GM12878 (cell line): ENCODE data around the gene CHMP4A.

Experiments used
- ZNF217 ChIP-seq: fragments of 450-650 bp; IDR thresholded peaks from 2 replicates; pipeline ENCODE4 v1.6.1; 2017; ENCODE audit warnings: antibody characterized with exemption, mild to moderate bottlenecking
- TF ChIP-seq, protein P1 (sequence below): IDR thresholded peaks from 2 replicates; pipeline ENCODE4 v1.6.1; 2011; ENCODE audit warnings: borderline replicate concordance, low read depth, mild to moderate bottlenecking, moderate library complexity, low read length; ENCODE audit not compliant: insufficient read depth, poor library complexity, severe bottlenecking
- TF ChIP-seq, protein P2 (sequence below): IDR thresholded peaks from 2 replicates; pipeline ENCODE4 v1.6.1; 2011; ENCODE audit warnings: borderline replicate concordance, low read depth, mild to moderate bottlenecking, moderate library complexity, mixed read lengths, low read length; ENCODE audit not compliant: insufficient read depth; ENCODE audit errors: extremely low read length
- TF ChIP-seq, protein P3 (sequence below): fragments of 150-350 bp; IDR thresholded peaks from 2 replicates; pipeline ENCODE4 v1.6.1; 2016; ENCODE audit warnings: low read depth, low read length

DNA sequence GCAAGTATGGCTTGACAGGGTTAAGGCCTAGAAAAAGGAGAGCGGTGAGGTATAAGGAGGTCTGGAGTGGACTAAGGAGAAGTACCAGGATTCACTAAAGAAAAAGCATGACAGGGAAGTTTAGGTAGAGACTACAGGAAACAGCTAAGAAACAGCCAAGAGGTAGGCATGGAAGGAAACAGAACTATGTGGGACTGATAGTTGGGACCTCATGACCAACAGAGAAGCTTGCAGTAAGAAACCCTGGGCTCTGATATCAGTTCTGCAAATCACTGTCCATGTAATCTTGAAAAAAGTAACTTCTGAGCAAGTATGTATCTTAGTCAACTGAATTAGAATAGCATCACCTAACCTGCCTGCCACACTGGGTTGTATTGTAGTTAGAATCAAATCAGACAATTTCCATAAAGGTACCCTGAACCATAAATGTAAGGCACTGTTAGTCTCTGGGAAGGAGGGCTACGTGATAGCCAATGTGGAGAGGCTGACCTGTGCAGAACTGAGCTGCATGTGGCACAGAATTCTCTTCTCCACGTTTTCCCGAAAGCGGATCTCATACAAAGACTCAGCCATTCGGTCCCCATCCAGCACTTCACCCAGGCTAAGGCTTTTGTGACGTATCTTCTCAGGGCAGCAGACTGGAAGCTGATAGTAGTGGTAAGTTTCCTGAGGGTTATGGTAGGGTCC, 19.0 kb downstream of the CHMP4A start:
- TF ChIP-seq, protein P1, sequence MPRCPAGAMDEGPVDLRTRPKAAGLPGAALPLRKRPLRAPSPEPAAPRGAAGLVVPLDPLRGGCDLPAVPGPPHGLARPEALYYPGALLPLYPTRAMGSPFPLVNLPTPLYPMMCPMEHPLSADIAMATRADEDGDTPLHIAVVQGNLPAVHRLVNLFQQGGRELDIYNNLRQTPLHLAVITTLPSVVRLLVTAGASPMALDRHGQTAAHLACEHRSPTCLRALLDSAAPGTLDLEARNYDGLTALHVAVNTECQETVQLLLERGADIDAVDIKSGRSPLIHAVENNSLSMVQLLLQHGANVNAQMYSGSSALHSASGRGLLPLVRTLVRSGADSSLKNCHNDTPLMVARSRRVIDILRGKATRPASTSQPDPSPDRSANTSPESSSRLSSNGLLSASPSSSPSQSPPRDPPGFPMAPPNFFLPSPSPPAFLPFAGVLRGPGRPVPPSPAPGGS, result no peak
- TF ChIP-seq, protein P2, sequence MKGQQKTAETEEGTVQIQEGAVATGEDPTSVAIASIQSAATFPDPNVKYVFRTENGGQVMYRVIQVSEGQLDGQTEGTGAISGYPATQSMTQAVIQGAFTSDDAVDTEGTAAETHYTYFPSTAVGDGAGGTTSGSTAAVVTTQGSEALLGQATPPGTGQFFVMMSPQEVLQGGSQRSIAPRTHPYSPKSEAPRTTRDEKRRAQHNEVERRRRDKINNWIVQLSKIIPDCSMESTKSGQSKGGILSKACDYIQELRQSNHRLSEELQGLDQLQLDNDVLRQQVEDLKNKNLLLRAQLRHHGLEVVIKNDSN, result no peak
- TF ChIP-seq, protein P3, sequence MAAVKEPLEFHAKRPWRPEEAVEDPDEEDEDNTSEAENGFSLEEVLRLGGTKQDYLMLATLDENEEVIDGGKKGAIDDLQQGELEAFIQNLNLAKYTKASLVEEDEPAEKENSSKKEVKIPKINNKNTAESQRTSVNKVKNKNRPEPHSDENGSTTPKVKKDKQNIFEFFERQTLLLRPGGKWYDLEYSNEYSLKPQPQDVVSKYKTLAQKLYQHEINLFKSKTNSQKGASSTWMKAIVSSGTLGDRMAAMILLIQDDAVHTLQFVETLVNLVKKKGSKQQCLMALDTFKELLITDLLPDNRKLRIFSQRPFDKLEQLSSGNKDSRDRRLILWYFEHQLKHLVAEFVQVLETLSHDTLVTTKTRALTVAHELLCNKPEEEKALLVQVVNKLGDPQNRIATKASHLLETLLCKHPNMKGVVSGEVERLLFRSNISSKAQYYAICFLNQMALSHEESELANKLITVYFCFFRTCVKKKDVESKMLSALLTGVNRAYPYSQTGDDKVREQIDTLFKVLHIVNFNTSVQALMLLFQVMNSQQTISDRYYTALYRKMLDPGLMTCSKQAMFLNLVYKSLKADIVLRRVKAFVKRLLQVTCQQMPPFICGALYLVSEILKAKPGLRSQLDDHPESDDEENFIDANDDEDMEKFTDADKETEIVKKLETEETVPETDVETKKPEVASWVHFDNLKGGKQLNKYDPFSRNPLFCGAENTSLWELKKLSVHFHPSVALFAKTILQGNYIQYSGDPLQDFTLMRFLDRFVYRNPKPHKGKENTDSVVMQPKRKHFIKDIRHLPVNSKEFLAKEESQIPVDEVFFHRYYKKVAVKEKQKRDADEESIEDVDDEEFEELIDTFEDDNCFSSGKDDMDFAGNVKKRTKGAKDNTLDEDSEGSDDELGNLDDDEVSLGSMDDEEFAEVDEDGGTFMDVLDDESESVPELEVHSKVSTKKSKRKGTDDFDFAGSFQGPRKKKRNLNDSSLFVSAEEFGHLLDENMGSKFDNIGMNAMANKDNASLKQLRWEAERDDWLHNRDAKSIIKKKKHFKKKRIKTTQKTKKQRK, result no peak
- no peak for TF ChIP-seq ZNF217
